Measurements from ENCODE around the gene ADGRA3. TPM values are rescaled to one million over a fixed set of nuclear protein-coding genes. Genes with fewer than 3 reads are reported as not detected.

Gene ADGRA3
- polyA plus RNA-seq, 1 of the 3 experiments (the other 2 are of a cell fraction), result 11.8 TPM

- Histone ChIP-seq H4K20me1 (ENCODE audit: insufficient read depth) (no peaks in the 10 kb centered on the region), H3K9me3 (no peaks in the 10 kb centered on the region), H3K9ac (no peak overlapping the region), H3K4me2 (no peak overlapping the region), H3K36me3 (replicated peaks in 1 of 2; ENCODE audit: control insufficient read depth in 1 of 2, insufficient read depth in 2 of 2, low read length in 1 of 2) (no peaks in the 10 kb centered on the region), H3K4me1 (ENCODE audit: control insufficient read depth in 1 of 2, insufficient read depth in 2 of 2, low read depth in 1 of 2, low read length in 1 of 2) (no peaks in the 10 kb centered on the region), H3K27ac (ENCODE audit: low read depth in 2 of 2, low read length in 1 of 2) (no peak overlapping the region), H2AFZ (ENCODE audit: low read depth) (no peak overlapping the region), H3K9me2 (no peaks in the 10 kb centered on the region), H3K27me3 (ENCODE audit: insufficient read depth) (no peaks in the 10 kb centered on the region), H3K79me2 (ENCODE audit: insufficient read depth) (no peaks in the 10 kb centered on the region), H3K4me3 (ENCODE audit: low read depth in 2 of 2, low read length in 1 of 2) (no peak overlapping the region), H3F3A (replicated peaks; ENCODE audit: insufficient read depth) (no peaks in the 10 kb centered on the region)
- ChIA-PET CTCF (no interaction called here), POLR2A (no interaction called here)
- TF ChIP-seq RXRA (IDR thresholded peaks at IDR 0.05; ENCODE audit: borderline replicate concordance, low read depth) (no peak), USF1 (IDR thresholded peaks at IDR 0.05; ENCODE audit: borderline replicate concordance, low read depth) (no peak), FOXM1 (IDR thresholded peaks at IDR 0.05; ENCODE audit: low read depth) (no peak), FOXJ3 (CRISPR knock-in tag; IDR thresholded peaks at IDR 0.05) (no peak), NRF1 (IDR thresholded peaks at IDR 0.05; ENCODE audit: low read depth, low read length) (no peak), PBX3 (IDR thresholded peaks at IDR 0.05) (no peak), FOSL2 (IDR thresholded peaks at IDR 0.05; ENCODE audit: borderline replicate concordance, low read depth) (no peak), MEF2A (IDR thresholded peaks at IDR 0.05; ENCODE audit: borderline replicate concordance, low read depth) (no peak), SMC3 (IDR thresholded peaks at IDR 0.05; ENCODE audit: low read depth, low read length) (no peak), USF2 (IDR thresholded peaks at IDR 0.05; ENCODE audit: borderline replicate concordance, low read depth, low read length) (no peak), EZH2phosphoT487 (IDR thresholded peaks at IDR 0.05; ENCODE audit: borderline replicate concordance, low read depth) (no peak), SIN3A (IDR thresholded peaks at IDR 0.05; ENCODE audit: borderline replicate concordance, low read depth, low read length) (no peak), CTCF (IDR thresholded peaks at IDR 0.05) (no peak), JUND (IDR thresholded peaks at IDR 0.05) (no peak), TAF1 (IDR thresholded peaks at IDR 0.05; ENCODE audit: borderline replicate concordance, low read depth, low read length) (no peak), IRF3 (IDR thresholded peaks at IDR 0.05; ENCODE audit: low read depth, low read length) (no peak), NFIC (IDR thresholded peaks at IDR 0.05; ENCODE audit: borderline replicate concordance) (no peak), TEAD4 (IDR thresholded peaks at IDR 0.05; ENCODE audit: borderline replicate concordance, insufficient read depth) (no peak)
- DNase-seq, result no peak
- 4% methylated on average over 3 of the region's 3 CpGs for WGBS (ENCODE audit: low lambda C conversion rate)
These were observed 30.4 kb upstream of the ADGRA3 start for GRCh38 chr4:22546299-22546698.
